AG08396 (cell line): ENCODE results near the gene SCOC.
"Not testable (repeated sequence)": the region's sequence is repeated elsewhere in the genome, so short reads cannot be mapped to it uniquely, and the experiment has no call there.

Source experiments
- DNase-seq: peaks from one replicate; pipeline ENCODE4 v3.0.0; 2012; ENCODE audit warnings: low spot score, mixed read lengths

SCOC gene

GRCh38 chr4:140361099-140361498 lies 12.3 kb upstream of the SCOC start:
- no peak for DNase-seq

DNA sequence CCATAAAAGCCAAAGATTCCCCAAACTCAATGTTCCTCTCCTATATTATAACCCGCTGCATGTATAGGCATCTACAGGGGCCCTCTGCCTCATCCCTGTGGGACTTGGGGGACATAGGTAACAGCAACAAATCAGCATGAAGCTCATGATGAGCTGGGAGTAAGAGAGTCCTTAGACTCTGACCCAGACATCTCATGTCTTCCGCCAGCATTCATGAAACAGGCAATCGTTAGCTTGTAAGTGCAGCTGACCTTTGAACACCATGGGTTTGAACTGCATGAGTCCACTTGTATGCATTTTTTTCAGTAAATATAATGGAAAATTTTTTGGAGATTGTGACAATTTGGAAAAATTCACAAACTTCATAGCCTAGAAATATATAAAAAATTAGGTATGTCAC lies 10.4 kb upstream of the SCOC start:
- DNase-seq, result no peak

DNA sequence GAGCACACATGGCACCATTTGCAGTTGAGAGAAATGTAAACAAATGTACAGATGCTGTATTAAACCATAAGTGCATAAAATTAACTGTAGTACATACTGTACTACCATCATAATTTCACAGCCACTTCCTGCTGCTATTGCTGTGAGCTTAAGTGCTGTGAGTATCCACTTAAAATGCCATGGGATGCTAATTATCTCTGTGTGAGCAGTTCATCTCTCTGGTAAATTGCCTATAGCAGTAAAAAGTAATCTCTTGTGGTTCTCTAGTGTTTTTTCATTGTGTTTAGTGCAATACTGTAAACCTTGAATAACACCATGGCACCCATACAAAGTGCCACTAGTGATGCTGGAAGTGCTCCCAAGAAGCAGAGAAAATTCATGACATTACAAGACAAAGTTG lies 9.9 kb upstream of the SCOC start:
- DNase-seq, result no peak

GRCh38 chr4:140367738-140368137 lies 5.7 kb upstream of the SCOC start:
- peak; percentile 20 for DNase-seq

DNA sequence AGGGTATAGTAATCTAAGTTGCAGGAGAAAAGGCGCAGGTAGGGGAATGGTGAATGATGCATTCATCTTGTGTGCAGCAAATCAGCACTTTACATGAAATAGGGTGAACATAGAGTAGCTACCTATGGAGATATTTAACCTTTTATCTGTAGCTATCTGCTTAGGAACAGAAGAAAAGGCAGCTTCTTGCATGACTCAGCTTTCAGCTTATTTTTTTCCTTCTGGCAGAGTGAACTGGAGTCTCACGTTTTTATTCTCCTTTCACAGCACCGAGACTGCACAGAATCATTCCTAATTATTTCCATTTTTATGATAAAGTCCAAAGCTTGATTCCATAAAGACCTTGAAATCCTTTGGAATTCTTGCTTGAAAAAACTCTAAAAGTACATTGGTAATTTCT lies 4.8 kb upstream of the SCOC start:
- no peak for DNase-seq

- peak; percentile 12 for DNase-seq
Measured at GRCh38 chr4:140372751-140373327, 607 bp upstream of the SCOC start.

- no peak for DNase-seq
Measured at GRCh38 chr4:140374130-140374477, 658 bp downstream of the SCOC start.

DNA sequence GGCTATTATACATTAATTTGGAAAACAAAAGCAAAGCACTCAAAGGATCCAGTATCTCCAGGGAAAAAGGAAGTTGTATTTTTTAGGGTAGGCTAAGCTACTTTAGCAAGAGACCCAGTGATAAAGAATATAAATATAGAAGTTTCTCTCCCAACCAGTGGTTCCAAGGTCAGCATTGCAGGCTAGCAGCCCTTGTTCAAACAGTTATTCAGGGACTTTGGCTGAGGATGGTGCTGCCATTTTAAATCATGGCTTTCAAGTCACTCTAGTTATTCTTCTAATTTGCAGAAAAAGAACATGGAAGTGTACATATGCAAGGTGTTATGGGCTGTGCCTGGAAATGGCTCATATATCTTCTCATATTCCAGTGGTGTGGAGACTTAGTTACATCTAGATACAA lies 9.3 kb downstream of the SCOC start:
- no peak for DNase-seq

GRCh38 chr4:140388015-140388414 lies 14.6 kb downstream of the SCOC start:
- no peak for DNase-seq

- no peak for DNase-seq
Measured at GRCh38 chr4:140395668-140396067, 22.2 kb downstream of the SCOC start.

GRCh38 chr4:140400111-140400510 lies 26.7 kb downstream of the SCOC start:
- DNase-seq, result no peak

DNA sequence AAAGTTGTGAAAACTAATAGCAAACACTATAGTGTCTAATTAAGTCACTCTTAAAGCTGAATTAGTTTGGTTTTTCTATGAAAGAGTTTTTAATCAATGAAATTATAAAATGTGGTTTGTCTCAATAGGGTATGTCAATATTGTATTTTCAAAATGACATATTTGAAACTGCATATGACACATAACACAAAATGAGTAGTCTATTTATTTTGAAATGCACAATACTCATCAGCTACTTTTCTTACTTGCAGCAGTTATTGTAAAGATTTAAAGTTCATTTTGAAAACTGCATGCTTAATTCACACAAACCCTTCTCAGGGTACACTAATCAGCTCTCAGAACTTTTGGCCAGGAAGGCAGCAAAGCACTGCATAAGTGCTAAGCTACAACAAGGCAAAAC lies 32.8 kb downstream of the SCOC start:
- DNase-seq, result no peak

GRCh38 chr4:140408974-140409373 lies 35.5 kb downstream of the SCOC start:
- no peak for DNase-seq

GRCh38 chr4:140413130-140413969 lies 39.9 kb downstream of the SCOC start:
- DNase-seq, result not testable (repeated sequence)

DNA sequence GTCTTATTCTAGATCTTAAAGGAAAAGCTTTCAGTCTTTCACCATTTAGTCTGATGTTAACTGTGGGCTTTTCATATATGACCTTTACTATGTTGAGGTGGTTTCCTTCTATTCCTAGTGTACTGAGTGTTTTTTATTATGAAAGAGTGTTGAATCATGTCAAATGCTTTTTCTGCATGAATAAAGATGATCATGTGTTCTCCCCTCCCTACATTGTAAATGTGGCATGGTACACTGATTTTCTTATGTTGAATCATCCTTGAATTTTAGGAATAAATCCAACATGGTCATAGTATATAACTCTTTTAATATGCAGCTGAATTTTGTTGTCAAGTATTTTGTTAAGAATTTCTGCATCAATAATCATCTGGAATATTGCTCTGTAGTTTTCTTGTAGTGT lies 49.7 kb downstream of the SCOC start:
- DNase-seq, result no peak

DNA sequence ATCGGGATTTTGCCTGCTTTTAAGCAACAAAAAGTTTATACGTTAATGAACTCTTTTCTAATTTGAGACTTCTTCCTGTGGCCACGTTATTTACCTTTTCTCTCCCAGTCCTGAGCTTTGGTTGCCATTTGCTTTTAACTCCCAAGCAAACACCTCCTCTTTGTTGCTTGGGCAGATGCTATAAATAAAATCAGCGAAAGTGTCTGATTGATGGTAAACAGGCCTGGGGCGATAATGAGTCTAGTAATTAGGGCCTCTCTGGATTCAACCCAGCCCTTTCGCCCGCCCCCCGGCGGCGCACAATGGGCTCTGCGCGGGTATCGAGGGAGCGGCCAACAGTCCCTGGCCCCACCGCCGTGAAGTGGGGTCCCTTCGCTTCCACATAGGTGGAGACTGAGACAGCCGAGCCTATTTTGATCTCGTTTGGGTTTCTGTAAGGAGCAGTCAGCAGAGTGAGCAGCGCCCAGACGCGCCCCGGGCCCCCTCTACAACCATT lies 53.2 kb downstream of the SCOC start:
- no peak for DNase-seq

DNA sequence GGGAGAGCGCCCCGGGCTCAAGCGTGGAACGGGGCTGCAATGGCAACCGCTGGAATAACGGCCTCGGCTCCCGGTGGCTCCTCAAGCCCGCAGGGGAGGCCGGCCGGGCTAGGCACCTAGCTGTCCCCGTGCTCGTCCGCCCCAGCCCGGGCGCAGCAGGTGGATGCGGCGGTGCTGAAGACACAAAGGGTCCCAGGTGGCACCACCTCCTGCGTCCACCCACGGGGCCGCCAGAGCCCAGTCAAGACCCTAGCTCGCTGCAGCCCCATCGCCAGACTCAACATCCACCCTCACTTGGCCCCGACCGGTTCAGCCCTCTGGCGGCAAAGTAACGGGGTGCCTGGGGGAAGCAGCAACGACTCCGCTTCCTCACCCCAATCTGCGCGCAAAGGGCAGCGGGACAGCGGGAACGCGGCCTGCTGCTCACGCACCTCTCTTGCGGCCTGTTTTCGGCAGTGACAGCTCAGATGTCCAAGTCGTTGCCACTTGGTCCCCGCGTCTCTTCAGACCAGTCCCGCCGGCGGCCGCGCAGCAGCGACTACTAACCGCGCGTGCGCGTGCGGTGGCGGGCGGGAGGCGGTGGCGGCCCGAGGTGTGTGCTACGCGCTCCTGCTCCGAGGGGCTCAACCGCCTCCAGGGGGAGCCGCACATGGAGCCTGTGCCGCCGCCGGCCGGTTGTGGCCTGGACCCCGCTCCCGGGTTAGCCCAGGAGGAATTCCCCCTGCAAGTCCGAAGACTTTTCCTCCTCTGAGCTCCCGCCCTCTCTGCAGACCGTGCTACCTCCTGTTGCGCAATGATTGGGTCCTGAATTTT lies 53.9 kb downstream of the SCOC start, which contains the start of gene CLGN:
TSS of gene CLGN (minus strand) at position 543 of the 813 bp plus-strand sequence. CDS start 14,570 bp downstream, outside the sequence.
- DNase-seq, result peak; percentile 74

GRCh38 chr4:140427919-140428471 lies 54.5 kb downstream of the SCOC start:
- no peak for DNase-seq
